ENCODE measurements around the gene BCCIP.

Gene BCCIP

GRCh38 chr10:125878957-125879835, 55.9 kb downstream of the BCCIP start:
- DNase-seq (no peak), ATAC-seq (replicated peaks) (no peak)
- no peak overlapping the region for H3K4me3 Mint-ChIP-seq
- no peak overlapping the region for H3K27ac Mint-ChIP-seq
- peaks cover 30 to 48% of the 10 kb centered on the region in 2 donors for H3K36me3 Mint-ChIP-seq
- no peaks in the 10 kb centered on the region for H3K27me3 Mint-ChIP-seq
- H3K4me1 Mint-ChIP-seq = no peaks in the 10 kb centered on the region
- peaks cover 0 to 3% of the 10 kb centered on the region in 2 donors for H3K9me3 Mint-ChIP-seq

GRCh38 chr10:125880719-125881118, 57.4 kb downstream of the BCCIP start:
- no peak overlapping the region for H3K4me3 Mint-ChIP-seq
- H3K27me3 Mint-ChIP-seq = no peaks in the 10 kb centered on the region
- H3K9me3 Mint-ChIP-seq = peaks cover 0 to 3% of the 10 kb centered on the region in 2 donors
- no peak for ATAC-seq (replicated peaks)
- DNase-seq = no peak
- H3K36me3 Mint-ChIP-seq = peaks cover 22 to 36% of the 10 kb centered on the region in 2 donors
- no peaks in the 10 kb centered on the region for H3K4me1 Mint-ChIP-seq
- no peak overlapping the region for H3K27ac Mint-ChIP-seq

DNA sequence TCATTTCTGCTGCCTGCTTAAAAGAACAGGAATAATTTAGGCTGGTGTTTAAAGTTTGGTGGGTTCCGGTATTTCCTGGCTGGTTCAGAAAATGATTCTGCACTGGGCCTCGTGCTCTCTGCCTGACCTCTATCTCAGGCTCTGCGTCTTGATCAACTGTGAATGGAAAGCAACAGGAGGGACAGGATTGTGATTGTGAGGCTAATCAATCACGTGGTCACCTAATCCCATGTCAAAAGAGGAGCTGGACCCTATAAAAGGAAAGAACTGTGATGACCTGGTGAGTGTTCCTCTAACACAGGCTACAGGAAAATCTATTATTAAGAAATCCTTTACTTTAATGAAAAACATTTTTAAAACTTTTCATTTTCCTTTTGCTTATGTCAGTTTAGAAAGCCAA, 57.8 kb downstream of the BCCIP start, which contains the start of gene DHX32:
DHX32 (minus strand) TSS at position 101 of the 400 bp plus-strand sequence. CDS start 468 bp downstream, outside the sequence.
- no peaks in the 10 kb centered on the region for H3K4me1 Mint-ChIP-seq
- no peak within 1 kb of the TSS for H3K4me3 Mint-ChIP-seq

DNA sequence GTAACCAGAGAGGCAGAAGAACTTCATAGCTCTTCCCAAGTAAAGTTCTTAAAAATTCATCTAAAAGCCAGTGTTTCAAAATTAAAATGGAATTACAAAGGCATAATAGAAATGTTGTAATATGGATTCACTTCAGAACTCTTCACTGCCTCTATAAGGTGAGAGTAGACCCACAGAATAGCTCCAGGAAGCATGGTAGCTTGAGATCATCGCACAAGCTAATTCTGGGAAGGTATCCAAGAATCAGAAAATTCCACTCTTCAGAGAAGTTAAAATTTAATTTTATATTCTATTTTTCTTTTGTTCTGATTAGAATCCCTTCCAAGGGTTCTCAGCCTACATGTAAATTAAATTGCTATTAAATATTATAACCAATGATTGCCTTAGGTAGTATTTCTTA, 59.2 kb downstream of the BCCIP start:
- peaks cover 14 to 27% of the 10 kb centered on the region in 2 donors for H3K36me3 Mint-ChIP-seq
- H3K27ac Mint-ChIP-seq = no peak overlapping the region
- no peak for ATAC-seq (replicated peaks)
- no peaks in the 10 kb centered on the region for H3K9me3 Mint-ChIP-seq
- DNase-seq = no peak
- no peaks in the 10 kb centered on the region for H3K27me3 Mint-ChIP-seq
- H3K4me3 Mint-ChIP-seq = no peak overlapping the region
- H3K4me1 Mint-ChIP-seq = no peaks in the 10 kb centered on the region

More for the DNA sequence above, 57.8 kb downstream of the BCCIP start, which contains the start of gene DHX32:
- peaks cover 17 to 31% of the 10 kb centered on the region in 2 donors for H3K36me3 Mint-ChIP-seq
- no peak for DNase-seq
- ATAC-seq (replicated peaks) = no peak
- H3K9me3 Mint-ChIP-seq = no peaks in the 10 kb centered on the region
- no peaks in the 10 kb centered on the region for H3K27me3 Mint-ChIP-seq
- H3K27ac Mint-ChIP-seq = no peak within 1 kb of the TSS

DNA sequence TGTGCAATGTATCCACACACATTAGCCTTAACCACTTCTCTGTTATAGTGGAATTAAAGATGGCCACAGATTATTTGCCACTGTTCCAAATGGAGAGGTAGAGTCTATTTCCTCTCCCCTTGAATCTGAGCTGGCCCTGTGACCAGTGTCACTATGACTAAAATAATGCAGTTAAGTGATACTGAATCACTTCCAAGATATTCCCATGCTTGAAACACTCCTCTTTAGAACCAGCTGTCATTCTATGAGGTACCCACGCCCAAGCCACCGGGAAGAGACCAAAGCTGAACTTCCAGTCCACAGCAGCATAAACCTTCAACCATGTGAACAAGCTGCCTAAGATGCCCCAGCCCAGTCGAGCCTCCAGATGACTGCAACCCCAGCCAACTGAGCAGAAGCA, 59.9 kb downstream of the BCCIP start:
- Mint-ChIP-seq H3K36me3 (peaks cover 14 to 25% of the 10 kb centered on the region in 2 donors), H3K9me3 (no peaks in the 10 kb centered on the region), H3K27me3 (no peaks in the 10 kb centered on the region), H3K4me1 (no peaks in the 10 kb centered on the region), H3K4me3 (no peak overlapping the region), H3K27ac (no peak overlapping the region)
- ATAC-seq (replicated peaks) (no peak), DNase-seq (no peak)
